Measurements from ENCODE around the gene ZRANB3. TPM values are rescaled to one million over a fixed set of nuclear protein-coding genes. Genes with fewer than 3 reads are reported as not detected.

ZRANB3 gene
- total RNA-seq (2021; ENCODE audit: unreplicated experiment), result 12.0 TPM
- 2.7 and 4.3 TPM in 2 replicates for polyA plus RNA-seq (2012)
- Bru-seq, nascent RNA, result percentile 66 among the genes with signal in this experiment
- BruChase-seq, experiment 1, labeled RNA remaining after a 6-hour chase, result percentile 52 among the genes with signal in this experiment
- BruChase-seq, experiment 2, labeled RNA remaining after a 2-hour chase, result percentile 57 among the genes with signal in this experiment
- long read RNA-seq, partial matches to known transcripts, result 0 of 9 reads
- long read RNA-seq, other reads (novel, unspliced or antisense), result 9 of 9 reads

GRCh38 chr2:135530313-135531230 is at the start of gene ZRANB3:
Gene ZRANB3, minus strand, starts transcription at chr2:135531218.
- ATAC-seq (peak; percentile 80), DNase-seq (ENCODE audit: low read depth, low spot score) (peak; percentile 97)
- TF ChIP-seq REST (IDR thresholded peaks at IDR 0.05; ENCODE audit: low read depth) (no peak), POLR2A (IDR thresholded peaks at IDR 0.05; ENCODE audit: borderline replicate concordance, extremely low read depth, insufficient read depth, insufficient read length) (peak; percentile 42), MAX (IDR thresholded peaks at IDR 0.05) (peak; percentile 74), TCF7L2 (IDR thresholded peaks at IDR 0.05; ENCODE audit: borderline replicate concordance, extremely low read depth, insufficient read depth, insufficient read length) (peak; percentile 82), SIN3A (IDR thresholded peaks at IDR 0.05; ENCODE audit: low read depth) (peak; percentile 78), EGR1 (IDR thresholded peaks at IDR 0.05; ENCODE audit: low read depth) (no peak), POLR2AphosphoS5 (IDR thresholded peaks at IDR 0.05; ENCODE audit: low read depth, low read length) (peak; percentile 62), ZBTB33 (IDR thresholded peaks at IDR 0.05; ENCODE audit: extremely low read depth, insufficient replicate concordance, low read length) (peak; percentile 87), CEBPB (IDR thresholded peaks at IDR 0.05; ENCODE audit: low read depth) (no peak), ZFX (IDR thresholded peaks at IDR 0.05) (peak; percentile 77), CTCF (IDR thresholded peaks at IDR 0.05 in 2 of 3, conservative IDR thresholded peaks at IDR 0.05 in 1 of 3; ENCODE audit: borderline replicate concordance in 1 of 3, insufficient read depth in 1 of 3, low read depth in 2 of 3, low read length in 2 of 3) (no peak), JUND (IDR thresholded peaks at IDR 0.05) (no peak), ELF1 (IDR thresholded peaks at IDR 0.05; ENCODE audit: borderline replicate concordance, low read depth) (no peak), YY1 (IDR thresholded peaks at IDR 0.05; ENCODE audit: extremely low read depth, insufficient replicate concordance, low read depth, low read length) (peak; percentile 88), SRF (IDR thresholded peaks at IDR 0.05; ENCODE audit: low read depth) (no peak), ZNF274 (IDR thresholded peaks at IDR 0.05; ENCODE audit: low read depth, low read length) (no peak)
- Histone ChIP-seq H3K79me2 (ENCODE audit: insufficient read depth, low read length) (peaks cover 79% of the 10 kb centered on the region), H3K4me1 (ENCODE audit: control insufficient read depth in 1 of 2, insufficient read depth in 2 of 2, low read length in 2 of 2) (peaks cover 7 to 24% of the 10 kb centered on the region in 2 experiments), H3K9me2 (ENCODE audit: insufficient read depth) (no peaks in the 10 kb centered on the region), H4K20me1 (ENCODE audit: insufficient read depth) (0 out of 2 replicates have a peak, but pooled peaks cover 2% of the 10 kb centered on the region), H3K9ac (ENCODE audit: low read length) (peak within 1 kb of the TSS; percentile 89), H3K4me2 (ENCODE audit: low read length) (peak within 1 kb of the TSS; percentile 83), H3K27me3 (ENCODE audit: insufficient read depth, low read length) (no peaks in the 10 kb centered on the region), H3K9me3 (ENCODE audit: control insufficient read depth in 1 of 2, insufficient read depth in 1 of 2, low read depth in 1 of 2, low read length in 2 of 2) (no peaks in the 10 kb centered on the region), H3K36me3 (ENCODE audit: control insufficient read depth in 1 of 2, insufficient read depth in 2 of 2, low read length in 2 of 2) (no peaks in the 10 kb centered on the region), H3K27ac (ENCODE audit: low read depth, low read length) (peak within 1 kb of the TSS; percentile 71), H2AFZ (ENCODE audit: low read depth, low read length, poor library complexity, severe bottlenecking) (peak within 1 kb of the TSS; percentile 43), H3K4me3 (replicated peaks in 1 of 2; ENCODE audit: low read depth in 1 of 2, low read length in 2 of 2) (peak within 1 kb of the TSS; percentile 80 to 89)
- intact Hi-C loops (cut with micrococcal nuclease), result loop anchor here (5.0 kb wide), 1 partner anchor 478 kb away; the partner anchor contains the start of gene RAB3GAP1
- ChIA-PET RAD21 (ENCODE audit: low non-redundant PET in 1 of 2, low total read pairs in 2 of 2, uncharacterized antibody in 2 of 2, unreplicated experiment in 2 of 2) (interaction anchor here in 1 of 2 experiments (1.0 kb wide), 1 partner anchor 8 kb away, joined by 4 read pairs; no protein-coding TSS in a partner anchor), CTCF (interaction anchor here (0.7 to 1.3 kb wide), 4 partner anchors 8 to 364 kb away, joined by 4 to 5 read pairs (median 4); no protein-coding TSS in a partner anchor), POLR2A (interaction anchor here (0.6 to 1.3 kb wide), 4 partner anchors 8 to 269 kb away, joined by 3 to 17 read pairs (median 4); no protein-coding TSS in a partner anchor)
- TSS peak; percentile 82 for BruUV-seq (replicated peaks)

Measured in HCT116 (cell line).